HepG2 (cell line): Measurements from ENCODE around the gene GRHPR. TPM values are rescaled to one million over a fixed set of nuclear protein-coding genes. Genes with fewer than 3 reads are reported as not detected.

Source experiments
- AHR ChIP-seq: IDR thresholded peaks from 2 replicates; pipeline ENCODE4 v1.6.1; 2018; ENCODE audit warnings: missing genetic modification reagents, missing compliant biosample characterization
- ASH2L ChIP-seq: fragments of 300-600, 200-600 bp; sonication (generic); IDR thresholded peaks from 2 replicates; pipeline ENCODE4 v1.7.0; 2017; ENCODE audit warnings: low read depth, mild to moderate bottlenecking, moderate library complexity, mixed read lengths, low read length; ENCODE audit not compliant: insufficient read length
- NCOR1 ChIP-seq: fragments of 200-600 bp; sonication (generic); IDR thresholded peaks from 2 replicates; pipeline ENCODE4 v1.7.0; 2017; ENCODE audit warnings: antibody characterized with exemption, low read length, borderline replicate concordance
- ZNF557 ChIP-seq: sonication (generic); formaldehyde crosslinking; IDR thresholded peaks from 2 replicates; pipeline ENCODE4 v1.4.0; 2020; ENCODE audit warnings: missing genetic modification reagents
- ZNF75D ChIP-seq: sonication (generic); formaldehyde crosslinking; IDR thresholded peaks from 2 replicates; pipeline ENCODE4 v1.8.1; 2023; ENCODE audit warnings: missing genetic modification reagents, mild to moderate bottlenecking, borderline replicate concordance
- polyA plus RNA-seq, 8 experiments: library from polyadenylated mRNA; depleted of rRNA in 3 of 8; stranded (reverse) in 7 of 8; unstranded in 1 of 8; fragments of >200 nt; fragmentation: Illumina TruSeq in 4 of 8; extraction: Trizol in 4 of 8; gene quantifications; 2 replicates each; pipeline versions ENCODE4 v1.2.1 to v1.2.3, GENCODE V29; 2011 to 2016; ENCODE audit warnings: low read depth in 4 of 8, missing spikeins in 1 of 8, mixed read lengths in 1 of 8; ENCODE audit not compliant: insufficient read depth in 1 of 8
- total RNA-seq, 5 experiments: library from RNA; depleted of rRNA; stranded (reverse); fragments of >200 nt; fragmentation: Illumina TruSeq; extraction: Trizol; gene quantifications; 2 replicates each; pipeline ENCODE4 v1.2.3, GENCODE V29; 2016; ENCODE audit warnings: low read depth in 1 of 5
- TF ChIP-seq, protein P1 (sequence below), 2 experiments: sonication (generic) in 1 of 2; formaldehyde crosslinking in 1 of 2; IDR thresholded peaks; 2 replicates each; pipeline versions ENCODE4 v1.6.1 to v1.9.0; 2014 to 2022; ENCODE audit warnings: antibody characterized with exemption in 1 of 2, borderline replicate concordance in 1 of 2, inconsistent platforms in 1 of 2, low read depth in 1 of 2, missing genetic modification reagents in 1 of 2
- TF ChIP-seq, protein P2 (sequence below): sonication (generic); formaldehyde crosslinking; IDR thresholded peaks from 2 replicates; pipeline ENCODE4 v1.9.0; 2021; ENCODE audit warnings: missing genetic modification reagents, borderline replicate concordance
- TF ChIP-seq, protein P3 (sequence below): sonication (generic); formaldehyde crosslinking; IDR thresholded peaks from 2 replicates; pipeline ENCODE4 v1.4.0; 2020; ENCODE audit warnings: missing genetic modification reagents
- TF ChIP-seq, protein P4 (sequence below): IDR thresholded peaks from 2 replicates; pipeline ENCODE4 v1.6.1; 2016; ENCODE audit warnings: mild to moderate bottlenecking
- TF ChIP-seq, protein P5 (sequence below): sonication (generic); formaldehyde crosslinking; conservative IDR thresholded peaks from 2 replicates; pipeline ENCODE4 v1.8.1; 2023; ENCODE audit warnings: missing genetic modification reagents
- TF ChIP-seq, protein P6 (sequence below): sonication (generic); formaldehyde crosslinking; IDR thresholded peaks from 2 replicates; pipeline ENCODE4 v1.5.0; 2020; ENCODE audit warnings: mild to moderate bottlenecking, missing genetic modification reagents

The GRHPR gene
- total and polyA plus RNA-seq, 2 of the 13 experiments (the other 11 are each of a cell fraction or from before 2014, with no cell fraction given), result 113 to 115 TPM

DNA sequence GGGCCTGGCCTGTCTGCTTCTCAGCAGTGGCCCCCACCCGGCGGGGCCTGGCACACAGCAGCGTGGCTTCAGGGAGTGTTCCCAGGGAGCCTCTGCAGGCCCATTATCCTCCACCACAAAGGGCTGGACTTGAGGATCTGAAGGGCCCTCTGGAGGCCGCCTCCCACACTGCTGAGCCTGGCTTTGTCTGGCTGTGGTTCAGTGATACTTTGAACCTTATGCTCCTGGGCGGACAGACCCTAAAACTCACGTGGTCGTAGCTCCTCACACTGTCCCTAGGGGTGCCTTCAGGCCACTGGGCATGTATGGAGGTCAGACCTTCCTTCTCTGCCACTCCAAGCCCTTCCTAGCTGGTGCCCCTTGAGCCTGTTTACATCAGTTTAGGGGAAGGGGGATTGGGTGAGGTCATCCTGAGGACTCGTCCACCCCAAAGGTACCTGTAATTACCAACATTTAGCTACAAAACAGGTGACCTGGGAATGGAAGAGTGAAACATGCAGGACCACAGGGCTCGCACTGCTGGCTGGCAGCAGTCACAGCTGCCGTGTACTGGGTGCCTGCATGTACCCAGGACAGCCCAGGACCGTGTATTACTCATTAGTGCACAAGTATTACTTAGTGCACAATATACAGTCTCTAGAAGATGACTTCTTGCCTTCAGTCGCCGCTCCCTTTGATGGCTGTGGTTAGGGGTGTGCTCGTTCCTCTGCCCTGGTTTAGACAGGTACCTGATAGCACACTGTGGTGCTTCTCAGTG lies 8.5 kb downstream of the GRHPR start (continued):
- TF ChIP-seq, protein P1, sequence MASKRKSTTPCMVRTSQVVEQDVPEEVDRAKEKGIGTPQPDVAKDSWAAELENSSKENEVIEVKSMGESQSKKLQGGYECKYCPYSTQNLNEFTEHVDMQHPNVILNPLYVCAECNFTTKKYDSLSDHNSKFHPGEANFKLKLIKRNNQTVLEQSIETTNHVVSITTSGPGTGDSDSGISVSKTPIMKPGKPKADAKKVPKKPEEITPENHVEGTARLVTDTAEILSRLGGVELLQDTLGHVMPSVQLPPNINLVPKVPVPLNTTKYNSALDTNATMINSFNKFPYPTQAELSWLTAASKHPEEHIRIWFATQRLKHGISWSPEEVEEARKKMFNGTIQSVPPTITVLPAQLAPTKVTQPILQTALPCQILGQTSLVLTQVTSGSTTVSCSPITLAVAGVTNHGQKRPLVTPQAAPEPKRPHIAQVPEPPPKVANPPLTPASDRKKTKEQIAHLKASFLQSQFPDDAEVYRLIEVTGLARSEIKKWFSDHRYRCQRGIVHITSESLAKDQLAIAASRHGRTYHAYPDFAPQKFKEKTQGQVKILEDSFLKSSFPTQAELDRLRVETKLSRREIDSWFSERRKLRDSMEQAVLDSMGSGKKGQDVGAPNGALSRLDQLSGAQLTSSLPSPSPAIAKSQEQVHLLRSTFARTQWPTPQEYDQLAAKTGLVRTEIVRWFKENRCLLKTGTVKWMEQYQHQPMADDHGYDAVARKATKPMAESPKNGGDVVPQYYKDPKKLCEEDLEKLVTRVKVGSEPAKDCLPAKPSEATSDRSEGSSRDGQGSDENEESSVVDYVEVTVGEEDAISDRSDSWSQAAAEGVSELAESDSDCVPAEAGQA (IDR thresholded peaks at IDR 0.05; ENCODE audit: low read depth), result no peak
- TF ChIP-seq, protein P1 (CRISPR knock-in tag; IDR thresholded peaks at IDR 0.05; ENCODE audit: borderline replicate concordance), result no peak
- TF ChIP-seq, protein P2, sequence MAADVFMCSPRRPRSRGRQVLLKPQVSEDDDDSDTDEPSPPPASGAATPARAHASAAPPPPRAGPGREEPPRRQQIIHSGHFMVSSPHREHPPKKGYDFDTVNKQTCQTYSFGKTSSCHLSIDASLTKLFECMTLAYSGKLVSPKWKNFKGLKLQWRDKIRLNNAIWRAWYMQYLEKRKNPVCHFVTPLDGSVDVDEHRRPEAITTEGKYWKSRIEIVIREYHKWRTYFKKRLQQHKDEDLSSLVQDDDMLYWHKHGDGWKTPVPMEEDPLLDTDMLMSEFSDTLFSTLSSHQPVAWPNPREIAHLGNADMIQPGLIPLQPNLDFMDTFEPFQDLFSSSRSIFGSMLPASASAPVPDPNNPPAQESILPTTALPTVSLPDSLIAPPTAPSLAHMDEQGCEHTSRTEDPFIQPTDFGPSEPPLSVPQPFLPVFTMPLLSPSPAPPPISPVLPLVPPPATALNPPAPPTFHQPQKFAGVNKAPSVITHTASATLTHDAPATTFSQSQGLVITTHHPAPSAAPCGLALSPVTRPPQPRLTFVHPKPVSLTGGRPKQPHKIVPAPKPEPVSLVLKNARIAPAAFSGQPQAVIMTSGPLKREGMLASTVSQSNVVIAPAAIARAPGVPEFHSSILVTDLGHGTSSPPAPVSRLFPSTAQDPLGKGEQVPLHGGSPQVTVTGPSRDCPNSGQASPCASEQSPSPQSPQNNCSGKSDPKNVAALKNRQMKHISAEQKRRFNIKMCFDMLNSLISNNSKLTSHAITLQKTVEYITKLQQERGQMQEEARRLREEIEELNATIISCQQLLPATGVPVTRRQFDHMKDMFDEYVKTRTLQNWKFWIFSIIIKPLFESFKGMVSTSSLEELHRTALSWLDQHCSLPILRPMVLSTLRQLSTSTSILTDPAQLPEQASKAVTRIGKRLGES (CRISPR knock-in tag), result no peak
- TF ChIP-seq NCOR1 (0 out of 2 replicates have a peak, but pooled peaks have one; percentile 23), ZNF75D (no peak), ZNF557 (no peak), ASH2L (peak; percentile 21), AHR (CRISPR knock-in tag) (no peak; the same call in 1 of the 2 replicates)
- TF ChIP-seq, protein P3, sequence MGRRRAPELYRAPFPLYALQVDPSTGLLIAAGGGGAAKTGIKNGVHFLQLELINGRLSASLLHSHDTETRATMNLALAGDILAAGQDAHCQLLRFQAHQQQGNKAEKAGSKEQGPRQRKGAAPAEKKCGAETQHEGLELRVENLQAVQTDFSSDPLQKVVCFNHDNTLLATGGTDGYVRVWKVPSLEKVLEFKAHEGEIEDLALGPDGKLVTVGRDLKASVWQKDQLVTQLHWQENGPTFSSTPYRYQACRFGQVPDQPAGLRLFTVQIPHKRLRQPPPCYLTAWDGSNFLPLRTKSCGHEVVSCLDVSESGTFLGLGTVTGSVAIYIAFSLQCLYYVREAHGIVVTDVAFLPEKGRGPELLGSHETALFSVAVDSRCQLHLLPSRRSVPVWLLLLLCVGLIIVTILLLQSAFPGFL, result no peak
- TF ChIP-seq, protein P4, sequence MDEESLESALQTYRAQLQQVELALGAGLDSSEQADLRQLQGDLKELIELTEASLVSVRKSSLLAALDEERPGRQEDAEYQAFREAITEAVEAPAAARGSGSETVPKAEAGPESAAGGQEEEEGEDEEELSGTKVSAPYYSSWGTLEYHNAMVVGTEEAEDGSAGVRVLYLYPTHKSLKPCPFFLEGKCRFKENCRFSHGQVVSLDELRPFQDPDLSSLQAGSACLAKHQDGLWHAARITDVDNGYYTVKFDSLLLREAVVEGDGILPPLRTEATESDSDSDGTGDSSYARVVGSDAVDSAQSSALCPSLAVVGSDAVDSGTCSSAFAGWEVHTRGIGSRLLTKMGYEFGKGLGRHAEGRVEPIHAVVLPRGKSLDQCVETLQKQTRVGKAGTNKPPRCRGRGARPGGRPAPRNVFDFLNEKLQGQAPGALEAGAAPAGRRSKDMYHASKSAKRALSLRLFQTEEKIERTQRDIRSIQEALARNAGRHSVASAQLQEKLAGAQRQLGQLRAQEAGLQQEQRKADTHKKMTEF (CRISPR knock-in tag), result 0 out of 2 replicates have a peak, but pooled peaks have one; percentile 33
- TF ChIP-seq, protein P5, sequence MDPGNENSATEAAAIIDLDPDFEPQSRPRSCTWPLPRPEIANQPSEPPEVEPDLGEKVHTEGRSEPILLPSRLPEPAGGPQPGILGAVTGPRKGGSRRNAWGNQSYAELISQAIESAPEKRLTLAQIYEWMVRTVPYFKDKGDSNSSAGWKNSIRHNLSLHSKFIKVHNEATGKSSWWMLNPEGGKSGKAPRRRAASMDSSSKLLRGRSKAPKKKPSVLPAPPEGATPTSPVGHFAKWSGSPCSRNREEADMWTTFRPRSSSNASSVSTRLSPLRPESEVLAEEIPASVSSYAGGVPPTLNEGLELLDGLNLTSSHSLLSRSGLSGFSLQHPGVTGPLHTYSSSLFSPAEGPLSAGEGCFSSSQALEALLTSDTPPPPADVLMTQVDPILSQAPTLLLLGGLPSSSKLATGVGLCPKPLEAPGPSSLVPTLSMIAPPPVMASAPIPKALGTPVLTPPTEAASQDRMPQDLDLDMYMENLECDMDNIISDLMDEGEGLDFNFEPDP (CRISPR knock-in tag), result no peak
- TF ChIP-seq, protein P6, sequence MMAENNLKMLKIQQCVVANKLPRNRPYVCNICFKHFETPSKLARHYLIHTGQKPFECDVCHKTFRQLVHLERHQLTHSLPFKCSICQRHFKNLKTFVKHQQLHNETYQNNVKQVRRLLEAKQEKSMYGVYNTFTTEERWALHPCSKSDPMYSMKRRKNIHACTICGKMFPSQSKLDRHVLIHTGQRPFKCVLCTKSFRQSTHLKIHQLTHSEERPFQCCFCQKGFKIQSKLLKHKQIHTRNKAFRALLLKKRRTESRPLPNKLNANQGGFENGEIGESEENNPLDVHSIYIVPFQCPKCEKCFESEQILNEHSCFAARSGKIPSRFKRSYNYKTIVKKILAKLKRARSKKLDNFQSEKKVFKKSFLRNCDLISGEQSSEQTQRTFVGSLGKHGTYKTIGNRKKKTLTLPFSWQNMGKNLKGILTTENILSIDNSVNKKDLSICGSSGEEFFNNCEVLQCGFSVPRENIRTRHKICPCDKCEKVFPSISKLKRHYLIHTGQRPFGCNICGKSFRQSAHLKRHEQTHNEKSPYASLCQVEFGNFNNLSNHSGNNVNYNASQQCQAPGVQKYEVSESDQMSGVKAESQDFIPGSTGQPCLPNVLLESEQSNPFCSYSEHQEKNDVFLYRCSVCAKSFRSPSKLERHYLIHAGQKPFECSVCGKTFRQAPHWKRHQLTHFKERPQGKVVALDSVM (CRISPR knock-in tag), result peak; percentile 69
